Type B pancreatic cell (in vitro differentiated cells): ENCODE data around the gene FGF9. TPM values are rescaled to one million over a fixed set of nuclear protein-coding genes. Genes with fewer than 3 reads are reported as not detected.

Experiments used
- DNase-seq: peaks from one replicate; pipeline ENCODE4 v3.0.0; 2021; ENCODE audit warnings: mixed read lengths; ENCODE audit not compliant: unreplicated experiment; ENCODE audit errors: extremely low spot score
- H3K27ac Mint-ChIP-seq: 2 replicates; pipeline ENCODE4 v1.8.0; 2021; ENCODE audit warnings: mild to moderate bottlenecking, mixed read lengths
- H3K27me3 Mint-ChIP-seq: 2 replicates; pipeline ENCODE4 v1.8.0; 2021; ENCODE audit warnings: mixed read lengths
- H3K36me3 Mint-ChIP-seq: 2 replicates; pipeline ENCODE4 v1.8.0; 2021; ENCODE audit warnings: mixed read lengths
- H3K4me1 Mint-ChIP-seq: one replicate; pipeline ENCODE4 v1.8.0; 2021; ENCODE audit warnings: mixed read lengths; ENCODE audit not compliant: unreplicated experiment
- H3K4me3 Mint-ChIP-seq: 2 replicates; pipeline ENCODE4 v1.8.0; 2021; ENCODE audit warnings: mild to moderate bottlenecking, mixed read lengths
- H3K9me3 Mint-ChIP-seq: 2 replicates; pipeline ENCODE4 v1.8.0; 2021; ENCODE audit warnings: mixed read lengths
- total RNA-seq: library from RNA; stranded (reverse); gene quantifications from 2 replicates; pipeline ENCODE4 v1.2.1, GENCODE V29; 2021; ENCODE audit warnings: low replicate concordance
- TF ChIP-seq, protein P1 (sequence below): fragments of 200-600 bp; sonication (generic); conservative IDR thresholded peaks from 2 replicates; pipeline ENCODE4 v1.5.0; 2021; ENCODE audit warnings: antibody characterized with exemption, mild to moderate bottlenecking

The FGF9 gene
- total RNA-seq, 1 donor from 2014 or later, result 7.6 TPM

DNA sequence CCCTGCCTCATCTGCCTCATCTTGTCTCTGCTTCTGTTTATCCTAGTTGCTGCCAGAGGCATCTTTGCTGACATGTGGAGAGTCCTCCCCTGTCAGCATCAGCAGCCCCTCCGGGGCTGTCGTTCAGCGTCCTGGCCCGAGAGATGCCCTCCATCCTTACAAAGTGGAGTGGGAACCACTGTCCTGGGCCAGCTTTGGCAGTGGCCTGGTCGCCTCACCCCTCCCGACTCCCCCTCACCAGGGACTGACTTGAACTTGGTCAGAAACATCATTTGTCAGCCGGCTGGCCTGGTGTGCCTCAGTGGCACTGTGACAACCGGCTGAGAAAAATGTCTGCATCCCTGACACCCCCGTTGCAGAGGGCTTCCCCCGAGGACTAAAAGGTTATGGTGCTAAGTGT, 20.6 kb downstream of the FGF9 start:
- Mint-ChIP-seq H3K36me3 (peaks cover 27% of the 10 kb centered on the region), H3K27me3 (no peaks in the 10 kb centered on the region), H3K9me3 (no peaks in the 10 kb centered on the region), H3K27ac (no peak overlapping the region), H3K4me3 (no peak overlapping the region), H3K4me1 (peaks cover 3% of the 10 kb centered on the region)
- TF ChIP-seq, protein P1, sequence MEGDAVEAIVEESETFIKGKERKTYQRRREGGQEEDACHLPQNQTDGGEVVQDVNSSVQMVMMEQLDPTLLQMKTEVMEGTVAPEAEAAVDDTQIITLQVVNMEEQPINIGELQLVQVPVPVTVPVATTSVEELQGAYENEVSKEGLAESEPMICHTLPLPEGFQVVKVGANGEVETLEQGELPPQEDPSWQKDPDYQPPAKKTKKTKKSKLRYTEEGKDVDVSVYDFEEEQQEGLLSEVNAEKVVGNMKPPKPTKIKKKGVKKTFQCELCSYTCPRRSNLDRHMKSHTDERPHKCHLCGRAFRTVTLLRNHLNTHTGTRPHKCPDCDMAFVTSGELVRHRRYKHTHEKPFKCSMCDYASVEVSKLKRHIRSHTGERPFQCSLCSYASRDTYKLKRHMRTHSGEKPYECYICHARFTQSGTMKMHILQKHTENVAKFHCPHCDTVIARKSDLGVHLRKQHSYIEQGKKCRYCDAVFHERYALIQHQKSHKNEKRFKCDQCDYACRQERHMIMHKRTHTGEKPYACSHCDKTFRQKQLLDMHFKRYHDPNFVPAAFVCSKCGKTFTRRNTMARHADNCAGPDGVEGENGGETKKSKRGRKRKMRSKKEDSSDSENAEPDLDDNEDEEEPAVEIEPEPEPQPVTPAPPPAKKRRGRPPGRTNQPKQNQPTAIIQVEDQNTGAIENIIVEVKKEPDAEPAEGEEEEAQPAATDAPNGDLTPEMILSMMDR, result no peak
- DNase-seq, result no peak

DNA sequence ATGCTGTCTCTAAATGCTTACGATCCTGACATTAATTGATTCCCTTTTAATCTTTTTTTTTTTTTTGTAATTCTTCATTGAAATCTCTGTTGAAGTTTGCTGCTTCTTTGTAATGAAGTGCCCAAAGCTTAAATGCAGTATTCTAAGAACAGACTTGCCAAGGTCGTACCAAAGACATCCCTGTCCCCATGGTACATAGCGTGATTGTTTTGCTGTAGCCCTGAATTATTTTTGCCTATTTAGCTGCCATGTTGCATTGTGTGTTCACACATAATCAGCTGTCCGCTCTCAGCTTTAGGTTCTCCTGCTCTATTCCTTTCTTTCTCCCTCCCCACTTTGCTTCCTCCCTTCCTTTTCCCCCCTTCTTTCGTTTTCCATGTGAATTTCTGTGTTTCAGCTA, 21.1 kb downstream of the FGF9 start:
- DNase-seq, result no peak
- no peaks in the 10 kb centered on the region for H3K27me3 Mint-ChIP-seq
- no peak overlapping the region for H3K27ac Mint-ChIP-seq
- no peak overlapping the region for H3K4me3 Mint-ChIP-seq
- H3K9me3 Mint-ChIP-seq, result no peaks in the 10 kb centered on the region
- TF ChIP-seq, protein P1, result no peak
- H3K4me1 Mint-ChIP-seq, result peaks cover 3% of the 10 kb centered on the region
- H3K36me3 Mint-ChIP-seq, result peaks cover 27% of the 10 kb centered on the region

DNA sequence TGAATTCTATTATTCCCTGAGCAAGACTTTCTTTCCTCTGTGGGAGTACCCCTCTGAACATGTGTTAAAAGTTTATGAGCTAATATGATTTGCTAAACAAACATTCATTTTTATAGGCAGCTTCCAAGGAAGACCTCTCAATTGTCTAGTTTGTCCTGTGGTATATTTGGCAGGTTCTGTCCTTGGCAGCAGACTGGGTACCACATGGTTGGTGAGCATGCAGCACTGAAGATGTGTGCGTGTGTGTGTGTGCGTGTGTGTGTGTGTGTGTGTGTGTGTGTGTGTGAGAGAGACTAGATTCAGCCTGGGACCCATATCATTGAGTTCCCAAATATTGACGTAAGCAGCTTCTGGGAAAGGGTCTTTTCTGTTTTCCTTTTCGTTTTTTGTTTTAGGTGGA, 24.0 kb downstream of the FGF9 start:
- no peaks in the 10 kb centered on the region for H3K27me3 Mint-ChIP-seq
- H3K27ac Mint-ChIP-seq, result no peak overlapping the region
- no peak overlapping the region for H3K4me3 Mint-ChIP-seq
- peaks cover 23% of the 10 kb centered on the region for H3K36me3 Mint-ChIP-seq
- H3K9me3 Mint-ChIP-seq, result no peaks in the 10 kb centered on the region
- peaks cover 3% of the 10 kb centered on the region for H3K4me1 Mint-ChIP-seq
- TF ChIP-seq, protein P1, result no peak
- DNase-seq, result no peak

DNA sequence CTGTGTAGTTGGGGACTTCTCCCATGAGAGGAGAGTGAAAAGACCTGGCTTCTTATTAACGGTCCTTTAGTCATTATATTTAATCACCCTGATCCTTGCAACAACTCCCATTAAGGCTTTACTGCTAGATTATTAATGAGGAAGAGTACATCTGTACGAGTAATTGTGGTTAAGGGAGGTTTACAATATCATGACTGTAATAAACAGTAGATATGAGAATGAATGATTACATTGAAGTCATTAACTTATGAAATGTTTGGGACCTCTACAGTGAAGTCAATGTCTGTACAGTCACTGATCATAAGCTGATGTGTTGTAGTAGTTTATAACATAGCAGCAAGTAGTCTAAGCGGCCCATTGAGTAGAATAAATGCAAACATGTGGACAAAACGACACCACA, 24.7 kb downstream of the FGF9 start:
- Mint-ChIP-seq H3K27ac (no peak overlapping the region), H3K4me1 (peaks cover 3% of the 10 kb centered on the region), H3K4me3 (no peak overlapping the region), H3K36me3 (peaks cover 17% of the 10 kb centered on the region), H3K9me3 (no peaks in the 10 kb centered on the region), H3K27me3 (no peaks in the 10 kb centered on the region)
- TF ChIP-seq, protein P1, result no peak
- no peak for DNase-seq

DNA sequence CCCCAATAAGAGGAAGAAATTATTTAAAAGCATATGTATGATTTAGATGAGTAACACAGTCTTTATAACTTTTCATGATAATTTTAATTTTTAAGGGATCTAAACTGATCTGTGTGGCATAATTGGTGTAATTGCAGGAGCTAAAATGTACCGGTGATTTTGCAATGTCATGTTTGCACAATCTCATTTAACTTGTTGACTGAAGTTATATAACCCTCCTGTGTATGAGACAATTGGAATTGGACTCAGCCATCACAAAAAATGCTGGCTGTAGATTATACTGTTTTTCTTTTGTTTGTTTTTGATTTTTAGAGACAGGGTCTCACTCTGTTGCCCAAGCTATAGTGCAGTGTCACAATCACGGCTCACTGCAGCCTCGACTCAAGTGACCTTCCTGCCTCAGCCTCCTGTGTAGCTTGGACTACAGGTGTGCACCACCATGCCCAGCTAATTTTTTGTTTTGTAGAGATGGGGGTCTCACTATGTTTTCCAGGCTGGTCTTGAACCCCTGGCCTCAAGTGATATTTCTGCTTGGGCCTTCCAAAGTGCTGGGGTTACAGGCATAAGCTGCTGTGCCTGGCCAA, 26.1 kb downstream of the FGF9 start:
- no peaks in the 10 kb centered on the region for H3K9me3 Mint-ChIP-seq
- no peaks in the 10 kb centered on the region for H3K4me1 Mint-ChIP-seq
- H3K36me3 Mint-ChIP-seq, result peaks cover 18% of the 10 kb centered on the region
- TF ChIP-seq, protein P1, result no peak
- no peak overlapping the region for H3K4me3 Mint-ChIP-seq
- H3K27me3 Mint-ChIP-seq, result no peaks in the 10 kb centered on the region
- H3K27ac Mint-ChIP-seq, result no peak overlapping the region
- DNase-seq, result no peak
